NT2/D1 (cell line): ENCODE results near the gene CPLX1.
"Not testable (repeated sequence)": the region's sequence is repeated elsewhere in the genome, so short reads cannot be mapped to it uniquely, and the experiment has no call there.

ENCODE experiments used
- DNase-seq: peaks from one replicate; pipeline ENCODE4 v3.0.0-alpha.2; 2011; ENCODE audit warnings: low read depth, low spot score
- H3K27me3 ChIP-seq: 2 replicates; pipeline ENCODE4 v1.6.0; 2011; ENCODE audit warnings: mild to moderate bottlenecking; ENCODE audit not compliant: insufficient read length, insufficient read depth
- H3K36me3 ChIP-seq: 2 replicates; pipeline ENCODE4 v1.6.1; 2011; ENCODE audit warnings: mild to moderate bottlenecking, low read length, mixed read lengths; ENCODE audit not compliant: insufficient read depth, insufficient read length
- H3K4me1 ChIP-seq: 2 replicates; pipeline ENCODE4 v1.5.1; 2011; ENCODE audit not compliant: insufficient read depth, insufficient read length
- H3K4me3 ChIP-seq: 2 replicates; pipeline ENCODE4 v1.5.1; 2011; ENCODE audit warnings: low read depth; ENCODE audit not compliant: insufficient read length
- H3K9ac ChIP-seq: 2 replicates; pipeline ENCODE4 v1.6.0; 2011; ENCODE audit warnings: low read depth; ENCODE audit not compliant: insufficient read length
- H3K9me3 ChIP-seq: 2 replicates; pipeline ENCODE4 v1.5.1; 2011; ENCODE audit warnings: mild to moderate bottlenecking, low read length; ENCODE audit not compliant: insufficient read depth
- SUZ12 ChIP-seq: IDR thresholded peaks from 2 replicates; pipeline ENCODE4 v1.6.1; 2011; ENCODE audit not compliant: insufficient read length, insufficient read depth; ENCODE audit errors: extremely low read depth
- YY1 ChIP-seq: IDR thresholded peaks from 2 replicates; pipeline ENCODE4 v1.6.1; 2011; ENCODE audit not compliant: insufficient read length, insufficient read depth
- ZNF274 ChIP-seq: IDR thresholded peaks from 2 replicates; pipeline ENCODE4 v1.6.1; 2011; ENCODE audit warnings: mild to moderate bottlenecking, low read depth, low read length

CPLX1 gene

GRCh38 chr4:786861-787300 lies 39.0 kb downstream of the CPLX1 start:
- Histone ChIP-seq H3K27me3 (peaks cover 29% of the 10 kb centered on the region), H3K9me3 (no peaks in the 10 kb centered on the region)
- TF ChIP-seq YY1 (no peak), SUZ12 (no peak), ZNF274 (no peak)

GRCh38 chr4:786074-786741 lies 39.7 kb downstream of the CPLX1 start:
- no peak for DNase-seq
- Histone ChIP-seq H3K27me3 (peaks cover 29% of the 10 kb centered on the region), H3K9ac (no peak overlapping the region), H3K4me3 (no peak overlapping the region), H3K9me3 (no peaks in the 10 kb centered on the region), H3K4me1 (peaks cover 33% of the 10 kb centered on the region), H3K36me3 (no peaks in the 10 kb centered on the region)
- TF ChIP-seq YY1 (no peak), ZNF274 (no peak), SUZ12 (no peak)

More at GRCh38 chr4:786861-787300, 39.0 kb downstream of the CPLX1 start:
- H3K36me3 ChIP-seq: no peaks in the 10 kb centered on the region
- H3K4me1 ChIP-seq: peaks cover 36% of the 10 kb centered on the region
- H3K4me3 ChIP-seq: no peak overlapping the region
- H3K9ac ChIP-seq: no peak overlapping the region
- no peak for DNase-seq

GRCh38 chr4:785332-786073 lies 40.4 kb downstream of the CPLX1 start:
- Histone ChIP-seq H3K27me3 (peaks cover 29% of the 10 kb centered on the region), H3K4me3 (no peak overlapping the region), H3K9me3 (no peaks in the 10 kb centered on the region), H3K9ac (no peak overlapping the region), H3K4me1 (peaks cover 31% of the 10 kb centered on the region), H3K36me3 (peaks cover 4% of the 10 kb centered on the region)
- peak; percentile 68 for TF ChIP-seq SUZ12
- TF ChIP-seq ZNF274: no peak
- no peak for TF ChIP-seq YY1
- no peak for DNase-seq

GRCh38 chr4:784401-785331 lies 41.3 kb downstream of the CPLX1 start:
- DNase-seq: no peak
- H3K4me1 ChIP-seq: peaks cover 28% of the 10 kb centered on the region
- no peak overlapping the region for H3K4me3 ChIP-seq
- H3K27me3 ChIP-seq: peaks cover 25% of the 10 kb centered on the region
- no peaks in the 10 kb centered on the region for H3K9me3 ChIP-seq
- H3K36me3 ChIP-seq: peaks cover 13% of the 10 kb centered on the region
- TF ChIP-seq SUZ12 (no peak), YY1 (no peak)
- H3K9ac ChIP-seq: peak overlapping the region; percentile 17

GRCh38 chr4:781493-782216 lies 44.3 kb downstream of the CPLX1 start:
- peaks cover 41% of the 10 kb centered on the region for H3K36me3 ChIP-seq
- peak; percentile 99 for DNase-seq
- H3K27me3 ChIP-seq: peaks cover 22% of the 10 kb centered on the region
- H3K9ac ChIP-seq: peak overlapping the region; percentile 98
- TF ChIP-seq ZNF274: no peak
- peak; percentile 83 for TF ChIP-seq YY1
- peaks cover 19% of the 10 kb centered on the region for H3K4me1 ChIP-seq
- peaks cover 4% of the 10 kb centered on the region; the same call in 1 of the 2 replicates for H3K9me3 ChIP-seq
- peak overlapping the region; percentile 97 for H3K4me3 ChIP-seq

GRCh38 chr4:780716-781492 lies 45.0 kb downstream of the CPLX1 start:
- no peak for TF ChIP-seq SUZ12
- no peak for TF ChIP-seq YY1
- TF ChIP-seq ZNF274: no peak
- Histone ChIP-seq H3K4me3 (peak overlapping the region; percentile 97), H3K27me3 (peaks cover 22% of the 10 kb centered on the region), H3K9me3 (peaks cover 8% of the 10 kb centered on the region; the same call in 1 of the 2 replicates), H3K36me3 (peaks cover 47% of the 10 kb centered on the region), H3K9ac (peak overlapping the region; percentile 98), H3K4me1 (peaks cover 18% of the 10 kb centered on the region)
- no peak for DNase-seq

GRCh38 chr4:780255-780654 lies 45.7 kb downstream of the CPLX1 start:
- H3K36me3 ChIP-seq: peaks cover 53% of the 10 kb centered on the region
- H3K9me3 ChIP-seq: peaks cover 15% of the 10 kb centered on the region; the same call in 1 of the 2 replicates
- H3K27me3 ChIP-seq: peaks cover 18% of the 10 kb centered on the region
- peaks cover 18% of the 10 kb centered on the region for H3K4me1 ChIP-seq
- peak overlapping the region; percentile 98 for H3K9ac ChIP-seq
- H3K4me3 ChIP-seq: peak overlapping the region; percentile 97
- not testable (repeated sequence) for DNase-seq
